ENCODE data around the gene YBEY.
"Not testable (repeated sequence)": the region's sequence is repeated elsewhere in the genome, so short reads cannot be mapped to it uniquely, and the experiment has no call there.

Gene YBEY

GRCh38 chr21:46285761-46286647, at the start of gene YBEY:
Gene YBEY, plus strand, starts transcription at chr21:46286342. Its CDS starts 572 bp downstream, at chr21:46286914.
- peak; percentile 91 for DNase-seq

- DNase-seq, result no peak
Measured at GRCh38 chr21:46237474-46237873, 48.7 kb upstream of the YBEY start.

GRCh38 chr21:46239817-46240325, 46.3 kb upstream of the YBEY start:
- no peak for DNase-seq

- DNase-seq, result not testable (repeated sequence)
Measured at GRCh38 chr21:46241577-46241976, 44.6 kb upstream of the YBEY start.

GRCh38 chr21:46243325-46243724, 42.8 kb upstream of the YBEY start:
- DNase-seq, result no peak

- DNase-seq, result no peak
Measured at GRCh38 chr21:46243960-46244361, 42.2 kb upstream of the YBEY start.

- no peak for DNase-seq
Measured at GRCh38 chr21:46244602-46245001, 41.5 kb upstream of the YBEY start.

- DNase-seq, result no peak
Measured at GRCh38 chr21:46245213-46245915, 40.8 kb upstream of the YBEY start.

- no peak for DNase-seq
Measured at GRCh38 chr21:46246345-46246744, 39.8 kb upstream of the YBEY start.

GRCh38 chr21:46247699-46248421, 38.3 kb upstream of the YBEY start:
- no peak for DNase-seq

GRCh38 chr21:46248422-46248782, 37.7 kb upstream of the YBEY start:
- DNase-seq, result no peak

- DNase-seq, result no peak
Measured at GRCh38 chr21:46248827-46249226, 37.3 kb upstream of the YBEY start.

GRCh38 chr21:46250146-46250725, 35.9 kb upstream of the YBEY start:
- no peak for DNase-seq

- DNase-seq, result no peak
Measured at GRCh38 chr21:46252840-46253239, 33.3 kb upstream of the YBEY start.

GRCh38 chr21:46253610-46254124, 32.5 kb upstream of the YBEY start:
- DNase-seq, result no peak

- DNase-seq, result no peak
Measured at GRCh38 chr21:46254208-46254975, 31.8 kb upstream of the YBEY start.

- DNase-seq, result no peak
Measured at GRCh38 chr21:46255166-46255565, 31.0 kb upstream of the YBEY start.

- DNase-seq, result no peak
Measured at GRCh38 chr21:46255758-46256337, 30.3 kb upstream of the YBEY start.

- no peak for DNase-seq
Measured at GRCh38 chr21:46256501-46256994, 29.6 kb upstream of the YBEY start.

- no peak for DNase-seq
Measured at GRCh38 chr21:46264046-46264689, 22.0 kb upstream of the YBEY start.

- no peak for DNase-seq
Measured at GRCh38 chr21:46264690-46265144, 21.4 kb upstream of the YBEY start.
